Neuronal stem cell (in vitro differentiated cells): ENCODE results near the gene CDH23.
A peak's percentile ranks its signal among the peaks of the same experiment; 100 is the strongest.

ENCODE experiments used
- DNase-seq: peaks from one replicate; pipeline ENCODE4 v3.0.0-alpha.2; 2013; ENCODE audit warnings: low spot score
- H2AFZ ChIP-seq: one replicate; pipeline ENCODE4 v1.6.1; 2013; ENCODE audit warnings: mild to moderate bottlenecking, low read length, inconsistent platforms
- H2AK5ac ChIP-seq: 2 replicates; pipeline ENCODE4 v1.6.1; 2013; ENCODE audit warnings: low read depth, mild to moderate bottlenecking, inconsistent platforms, low read length, moderate library complexity, mixed read lengths
- H2BK120ac ChIP-seq: 2 replicates; pipeline ENCODE4 v1.6.1; 2013; ENCODE audit warnings: low read depth, mild to moderate bottlenecking, inconsistent platforms, low read length, moderate library complexity, mixed read lengths
- H2BK12ac ChIP-seq: one replicate; pipeline ENCODE4 v1.6.1; 2013; ENCODE audit warnings: low read length, inconsistent platforms
- H2BK15ac ChIP-seq: 2 replicates; pipeline ENCODE4 v1.6.1; 2013; ENCODE audit warnings: mild to moderate bottlenecking, low read length, inconsistent platforms, mixed read lengths
- H2BK5ac ChIP-seq: one replicate; pipeline ENCODE4 v1.6.1; 2013; ENCODE audit warnings: inconsistent platforms, mild to moderate bottlenecking, low read length, moderate library complexity
- H3K14ac ChIP-seq: one replicate; pipeline ENCODE4 v1.6.1; 2013; ENCODE audit warnings: low read length, inconsistent platforms
- H3K18ac ChIP-seq: 2 replicates; pipeline ENCODE4 v1.6.1; 2013; ENCODE audit warnings: low read length, inconsistent platforms
- H3K23ac ChIP-seq: 2 replicates; pipeline ENCODE4 v1.6.1; 2013; ENCODE audit warnings: low read depth, mild to moderate bottlenecking, mixed read lengths, low read length, inconsistent platforms; ENCODE audit not compliant: poor library complexity
- H3K27ac ChIP-seq: replicated peaks from 3 replicates; pipeline ENCODE4 v1.5.1; 2013; ENCODE audit warnings: low read length, inconsistent platforms
- H3K27me3 ChIP-seq, 3 experiments: 2 replicates each; pipeline ENCODE4 v1.6.1; 2013; ENCODE audit warnings: low read length in 3 of 3, mild to moderate bottlenecking in 2 of 3, inconsistent platforms in 1 of 3, low read depth in 1 of 3, mixed read lengths in 1 of 3, moderate library complexity in 1 of 3; ENCODE audit not compliant: control insufficient read depth in 3 of 3, insufficient read depth in 3 of 3
- H3K36me3 ChIP-seq, 2 donors: replicated peaks in 1 of 2; 2 replicates each; pipeline ENCODE4 v1.6.1; 2013; ENCODE audit warnings: low read length in 2 of 2; ENCODE audit not compliant: control insufficient read depth in 2 of 2, insufficient read depth in 2 of 2
- H3K4ac ChIP-seq: 2 replicates; pipeline ENCODE4 v1.6.1; 2013; ENCODE audit warnings: inconsistent platforms, mild to moderate bottlenecking, low read length, moderate library complexity
- H3K4me1 ChIP-seq, 2 donors: 1 replicate in 1 of 2; 2 replicates in 1 of 2; pipeline ENCODE4 v1.6.1; 2013; ENCODE audit warnings: low read length in 2 of 2, low read depth in 1 of 2; ENCODE audit not compliant: control insufficient read depth in 2 of 2, insufficient read depth in 1 of 2
- H3K4me2 ChIP-seq: one replicate; pipeline ENCODE4 v1.6.1; 2013; ENCODE audit warnings: mild to moderate bottlenecking, low read length, inconsistent platforms; ENCODE audit not compliant: insufficient read depth, poor library complexity, severe bottlenecking
- H3K4me3 ChIP-seq, 2 donors: 2 replicates each; pipeline ENCODE4 v1.5.1; 2013; ENCODE audit warnings: low read length in 2 of 2, mild to moderate bottlenecking in 2 of 2, inconsistent platforms in 1 of 2, moderate library complexity in 1 of 2
- H3K79me1 ChIP-seq: one replicate; pipeline ENCODE4 v1.6.1; 2013; ENCODE audit warnings: low read depth, mild to moderate bottlenecking, inconsistent platforms, low read length, moderate library complexity
- H3K9ac ChIP-seq: one replicate; pipeline ENCODE4 v1.6.1; 2013; ENCODE audit warnings: mild to moderate bottlenecking, low read depth, low read length, inconsistent platforms; ENCODE audit not compliant: poor library complexity
- H3K9me3 ChIP-seq, 2 donors: replicated peaks in 1 of 2; 2 replicates each; pipeline versions ENCODE3 to v1.6.1; 2013; ENCODE audit warnings: low read length in 2 of 2, mild to moderate bottlenecking in 2 of 2, inconsistent platforms in 1 of 2, low read depth in 1 of 2, mixed read lengths in 1 of 2, moderate library complexity in 1 of 2; ENCODE audit not compliant: control insufficient read depth in 2 of 2, insufficient read depth in 1 of 2
- H4K8ac ChIP-seq: one replicate; pipeline ENCODE4 v1.6.1; 2013; ENCODE audit warnings: low read depth, mild to moderate bottlenecking, inconsistent platforms, low read length, moderate library complexity
- H4K91ac ChIP-seq: one replicate; pipeline ENCODE4 v1.6.1; 2013; ENCODE audit warnings: low read length, low read depth, mild to moderate bottlenecking, inconsistent platforms; ENCODE audit not compliant: poor library complexity
- WGBS, 2 donors: extraction: QIAGEN DNeasy Blood & Tissue Kit; methylation state at CpG; one replicate each; pipeline ENCODE4 v1.1.7; 2013; ENCODE audit warnings: missing lambda C conversion rate in 2 of 2, mixed read lengths in 1 of 2; ENCODE audit not compliant: insufficient read length in 2 of 2, insufficient replicate concordance in 1 of 2; ENCODE audit errors: extremely low coverage in 2 of 2; 5-methylcytosine and 5-hydroxymethylcytosine counted together

The CDH23 gene

GRCh38 chr10:71637305-71637704 lies 240.6 kb downstream of the CDH23 start:
- Histone ChIP-seq H3K36me3 (no peaks in the 10 kb centered on the region), H4K8ac (no peak overlapping the region), H3K79me1 (no peaks in the 10 kb centered on the region), H3K4ac (no peak overlapping the region), H3K27ac (no peak overlapping the region), H3K23ac (no peak overlapping the region), H3K18ac (no peak overlapping the region), H3K4me2 (no peak overlapping the region), H4K91ac (no peak overlapping the region), H2BK120ac (no peak overlapping the region), H3K14ac (no peak overlapping the region), H2BK15ac (no peak overlapping the region), H3K27me3 (peaks cover 0 to 20% (median 0%) of the 10 kb centered on the region in 3 experiments), H2AFZ (no peak overlapping the region), H3K4me1 (peaks cover 0 to 26% of the 10 kb centered on the region in 2 donors), H3K9ac (no peak overlapping the region), H2AK5ac (peak overlapping the region; percentile 23), H3K4me3 (no peak overlapping the region), H2BK5ac (no peak overlapping the region), H2BK12ac (no peak overlapping the region), H3K9me3 (no peaks in the 10 kb centered on the region)
- DNase-seq = no peak
- WGBS, 2 donors = no CpG with 5 or more reads among the region's 2 CpGs

GRCh38 chr10:71638064-71638821 lies 241.5 kb downstream of the CDH23 start:
- H2BK5ac ChIP-seq = no peak overlapping the region
- no peak overlapping the region for H4K91ac ChIP-seq
- H3K79me1 ChIP-seq = no peaks in the 10 kb centered on the region
- no peak overlapping the region for H2BK12ac ChIP-seq
- no peak for DNase-seq
- H2AFZ ChIP-seq = no peak overlapping the region
- H3K23ac ChIP-seq = peak overlapping the region; percentile 26
- no peak overlapping the region for H3K14ac ChIP-seq
- no peaks in the 10 kb centered on the region for H3K36me3 ChIP-seq
- H3K27ac ChIP-seq = no peak overlapping the region
- H3K18ac ChIP-seq = peak overlapping the region; percentile 36
- H2BK15ac ChIP-seq = peak overlapping the region; percentile 71
- peaks cover 0 to 20% (median 0%) of the 10 kb centered on the region in 3 experiments for H3K27me3 ChIP-seq
- H3K4me3 ChIP-seq = no peak overlapping the region
- no peaks in the 10 kb centered on the region for H3K9me3 ChIP-seq
- no peak overlapping the region for H2BK120ac ChIP-seq
- no peak overlapping the region for H3K9ac ChIP-seq
- H3K4ac ChIP-seq = no peak overlapping the region
- WGBS, 2 donors = no CpG with 5 or more reads among the region's 14 CpGs
- peaks cover 0 to 20% of the 10 kb centered on the region in 2 donors for H3K4me1 ChIP-seq
- H3K4me2 ChIP-seq = no peak overlapping the region
- H4K8ac ChIP-seq = no peak overlapping the region
- peak overlapping the region; percentile 5 for H2AK5ac ChIP-seq

GRCh38 chr10:71638822-71639719 lies 242.4 kb downstream of the CDH23 start:
- no peak for DNase-seq
- H3K14ac ChIP-seq = no peak overlapping the region

GRCh38 chr10:71640607-71641006 lies 243.9 kb downstream of the CDH23 start:
- Histone ChIP-seq H3K9me3 (no peaks in the 10 kb centered on the region), H3K36me3 (no peaks in the 10 kb centered on the region), H3K9ac (no peak overlapping the region), H2BK12ac (no peak overlapping the region), H3K4me2 (no peak overlapping the region), H3K23ac (no peak overlapping the region), H2AFZ (no peak overlapping the region), H4K8ac (no peak overlapping the region), H3K27me3 (peaks cover 0 to 20% (median 0%) of the 10 kb centered on the region in 3 experiments), H3K4me1 (peaks cover 0 to 7% of the 10 kb centered on the region in 2 donors), H3K79me1 (no peaks in the 10 kb centered on the region), H3K4ac (no peak overlapping the region), H2BK5ac (no peak overlapping the region), H4K91ac (no peak overlapping the region), H2BK15ac (no peak overlapping the region), H2AK5ac (no peak overlapping the region), H2BK120ac (no peak overlapping the region), H3K14ac (no peak overlapping the region), H3K27ac (no peak overlapping the region), H3K4me3 (no peak overlapping the region), H3K18ac (no peak overlapping the region)
- WGBS, 2 donors = no CpG with 5 or more reads among the region's 9 CpGs
- no peak for DNase-seq

More at GRCh38 chr10:71638822-71639719, 242.4 kb downstream of the CDH23 start:
- Histone ChIP-seq H4K91ac (no peak overlapping the region), H3K27me3 (peaks cover 0 to 20% (median 0%) of the 10 kb centered on the region in 3 experiments), H2BK15ac (peak overlapping the region; percentile 71), H3K18ac (peak overlapping the region; percentile 89), H3K4ac (no peak overlapping the region), H3K79me1 (no peaks in the 10 kb centered on the region), H3K4me3 (no peak overlapping the region), H3K4me1 (peaks cover 0 to 14% of the 10 kb centered on the region in 2 donors), H2AK5ac (peak overlapping the region; percentile 70), H4K8ac (no peak overlapping the region), H2BK12ac (peak overlapping the region; percentile 64), H2BK120ac (no peak overlapping the region), H2AFZ (no peak overlapping the region), H3K36me3 (no peaks in the 10 kb centered on the region), H2BK5ac (no peak overlapping the region), H3K9me3 (no peaks in the 10 kb centered on the region), H3K23ac (peak overlapping the region; percentile 22), H3K4me2 (no peak overlapping the region), H3K27ac (no peak overlapping the region), H3K9ac (no peak overlapping the region)
- WGBS, 2 donors = no CpG with 5 or more reads among the region's 24 CpGs
